Measurements from ENCODE around the gene LDLRAD3.
A peak's percentile ranks its signal among the peaks of the same experiment; 100 is the strongest.

LDLRAD3 gene

GRCh38 chr11:36162883-36163434 is 219.1 kb downstream of the LDLRAD3 start:
- no peak overlapping the region for H3K4me3 ChIP-seq (replicated peaks; ENCODE audit: low read depth, low read length)
- no peak for TF ChIP-seq CTCF (IDR thresholded peaks at IDR 0.05; ENCODE audit: low read length, missing control alignments)
- no peak for DNase-seq (ENCODE audit: low read depth)

GRCh38 chr11:36164506-36165250 is 220.8 kb downstream of the LDLRAD3 start:
- TF ChIP-seq CTCF (IDR thresholded peaks at IDR 0.05; ENCODE audit: low read length, missing control alignments): no peak
- no peak for DNase-seq (ENCODE audit: low read depth)

GRCh38 chr11:36165621-36166397 is 221.9 kb downstream of the LDLRAD3 start:
- no peak for DNase-seq (ENCODE audit: low read depth)
- no peak for TF ChIP-seq CTCF (IDR thresholded peaks at IDR 0.05; ENCODE audit: low read length, missing control alignments)
- H3K4me3 ChIP-seq (replicated peaks; ENCODE audit: low read depth, low read length): no peak overlapping the region

More at GRCh38 chr11:36164506-36165250, 220.8 kb downstream of the LDLRAD3 start:
- no peak overlapping the region for H3K4me3 ChIP-seq (replicated peaks; ENCODE audit: low read depth, low read length)

- no peak for DNase-seq (ENCODE audit: low read depth)
- no peak overlapping the region for H3K4me3 ChIP-seq (replicated peaks; ENCODE audit: low read depth, low read length)
- no peak for TF ChIP-seq CTCF (IDR thresholded peaks at IDR 0.05; ENCODE audit: low read length, missing control alignments)
These were observed 223.2 kb downstream of the LDLRAD3 start for GRCh38 chr11:36167073-36167472.

GRCh38 chr11:36167729-36168128 is 223.9 kb downstream of the LDLRAD3 start:
- H3K4me3 ChIP-seq (replicated peaks; ENCODE audit: low read depth, low read length): no peak overlapping the region
- DNase-seq (ENCODE audit: low read depth): no peak
- no peak for TF ChIP-seq CTCF (IDR thresholded peaks at IDR 0.05; ENCODE audit: low read length, missing control alignments)

- no peak overlapping the region for H3K4me3 ChIP-seq (replicated peaks; ENCODE audit: low read depth, low read length)
- TF ChIP-seq CTCF (IDR thresholded peaks at IDR 0.05; ENCODE audit: low read length, missing control alignments): no peak
- peak; percentile 30 for DNase-seq (ENCODE audit: low read depth)
These were observed 234.0 kb downstream of the LDLRAD3 start for GRCh38 chr11:36177836-36178235.

Data from fibroblast of pulmonary artery (primary cell).